Stimulated activated CD8-positive, alpha-beta memory T cell treated with anti-CD3 and anti-CD28 coated beads, Interleukin-12 subunit alpha, Interleukin-12 subunit beta, amount 100 ng/mL, for 24 hours (primary cell): ENCODE measurements around the gene ZC3HAV1.

Source experiments
- DNase-seq: peaks from one replicate; pipeline ENCODE4 v3.0.0-alpha.2; 2020; ENCODE audit errors: extremely low read depth

ZC3HAV1 gene

GRCh38 chr7:139018910-139019309 lies 90.6 kb downstream of the ZC3HAV1 start:
- DNase-seq: no peak

- peak; percentile 5 for DNase-seq
These were observed 92.5 kb downstream of the ZC3HAV1 start for GRCh38 chr7:139016931-139017511.

GRCh38 chr7:139011373-139011772 lies 98.1 kb downstream of the ZC3HAV1 start:
- no peak for DNase-seq

GRCh38 chr7:139004321-139005090 lies 105.0 kb downstream of the ZC3HAV1 start:
- DNase-seq: no peak

- DNase-seq: no peak
These were observed 110.1 kb downstream of the ZC3HAV1 start for GRCh38 chr7:138999414-138999813.
